Activated CD4-positive, alpha-beta T cell treated with anti-CD3 and anti-CD28 coated beads, Interleukin-2, Interleukin-6, amounts not matched to agents 100 ng/mL and 50 ng/mL, durations not matched to agents 16 hours and 8 hours (primary cell): ENCODE data around the gene COPG1.
A peak's percentile ranks its signal among the peaks of the same experiment; 100 is the strongest.

ENCODE experiments used
- DNase-seq: peaks from one replicate; pipeline ENCODE4 v3.0.0-alpha.2; 2020

The COPG1 gene

DNA sequence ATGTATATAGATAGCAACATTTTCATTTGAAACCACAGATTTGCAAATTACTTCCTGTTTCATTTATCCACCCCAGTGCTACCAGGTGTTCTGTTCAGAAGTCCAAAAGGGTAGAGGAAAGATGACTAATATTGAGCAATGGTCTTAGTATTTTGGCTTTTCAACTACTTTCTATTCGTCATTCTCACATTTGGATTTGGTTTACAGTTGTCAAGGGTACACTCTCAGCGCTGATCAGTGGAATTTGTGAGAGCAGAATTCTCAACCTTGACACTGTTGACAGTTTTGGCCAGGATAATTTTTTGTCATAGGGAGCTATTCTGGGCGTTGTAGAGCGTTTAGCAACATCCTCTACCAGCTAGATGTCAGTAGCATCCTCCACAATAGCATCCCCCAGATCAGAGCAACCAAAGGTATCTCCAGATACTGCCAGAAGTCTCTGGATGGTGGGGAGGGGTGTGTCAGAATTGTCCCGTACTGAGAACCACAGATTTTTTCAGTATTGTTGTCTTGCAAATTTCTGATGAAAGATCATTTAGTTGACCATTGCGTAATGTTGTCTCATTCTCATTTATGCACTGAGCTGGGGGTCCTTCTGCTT lies 33.4 kb downstream of the COPG1 start:
- peak; percentile 70 for DNase-seq

DNA sequence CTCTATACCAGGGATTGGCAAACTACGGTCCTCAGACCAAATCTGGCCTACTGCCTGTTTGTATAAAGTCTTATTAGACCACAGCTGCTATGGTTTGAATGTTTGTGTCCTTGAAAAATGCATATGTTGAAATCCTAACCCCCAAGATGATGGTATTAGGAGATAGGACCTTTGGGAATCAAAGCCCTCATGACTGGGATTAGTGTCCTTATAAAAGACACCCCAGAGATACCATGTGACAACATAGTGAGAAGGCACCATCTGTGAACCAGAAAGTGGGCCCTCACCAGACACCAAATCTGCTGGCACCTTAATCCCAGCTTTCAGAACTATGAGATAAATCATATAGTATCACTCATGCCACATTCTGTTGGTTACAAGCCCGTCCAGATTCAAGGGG lies 36.7 kb downstream of the COPG1 start:
- DNase-seq, result no peak

DNA sequence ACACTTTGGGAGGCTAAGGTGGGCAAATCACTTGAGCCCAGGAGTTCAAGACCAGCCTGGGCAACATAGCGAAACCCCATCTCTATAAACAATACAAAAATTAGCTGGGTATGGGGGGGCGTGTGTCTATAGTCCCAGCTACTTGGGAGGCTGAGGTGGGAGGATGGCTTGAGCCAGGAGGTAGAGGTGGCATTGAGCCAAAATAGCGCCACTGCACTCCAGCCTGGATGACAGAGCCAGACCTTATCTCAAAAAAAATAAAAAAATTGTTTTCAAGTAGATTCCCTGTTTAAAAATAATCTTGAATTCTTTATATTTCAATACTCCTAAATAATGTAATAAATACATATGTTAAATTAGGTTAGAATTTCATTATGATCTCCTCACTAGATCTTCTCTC lies 39.0 kb downstream of the COPG1 start:
- no peak for DNase-seq

DNA sequence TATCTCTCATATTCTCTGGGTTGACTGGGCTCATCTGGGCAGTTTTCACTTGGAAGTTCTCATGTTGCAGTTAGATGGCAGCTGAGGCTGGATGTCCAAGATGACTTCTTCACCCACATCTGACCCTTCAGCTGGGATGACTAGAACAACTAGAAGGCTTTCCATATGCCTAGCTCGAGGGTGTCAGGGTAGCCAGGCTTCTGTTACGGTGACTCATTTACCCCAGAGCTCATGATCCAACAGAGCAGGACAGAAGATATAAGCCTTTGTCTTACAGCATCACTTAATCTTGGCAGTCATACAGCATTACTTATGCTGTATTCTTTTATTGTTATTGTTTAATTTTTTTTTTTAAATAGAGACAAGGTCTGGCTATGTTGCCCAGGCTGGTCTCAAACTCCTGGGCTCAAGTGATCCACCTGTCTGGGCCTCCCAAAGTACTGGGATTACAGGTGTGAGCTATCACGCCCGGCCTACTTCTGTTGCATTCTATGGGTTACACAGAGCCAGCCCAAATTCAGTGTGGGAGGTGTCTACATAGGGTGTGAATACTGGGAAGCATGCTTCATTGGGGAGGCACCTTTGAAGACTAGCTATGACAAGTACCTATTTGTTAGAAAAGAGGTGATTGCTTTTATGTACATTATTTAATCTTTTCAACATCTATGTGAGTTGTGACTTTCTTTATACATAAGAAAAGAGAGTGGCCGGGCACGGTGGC lies 40.0 kb downstream of the COPG1 start:
- no peak for DNase-seq

DNA sequence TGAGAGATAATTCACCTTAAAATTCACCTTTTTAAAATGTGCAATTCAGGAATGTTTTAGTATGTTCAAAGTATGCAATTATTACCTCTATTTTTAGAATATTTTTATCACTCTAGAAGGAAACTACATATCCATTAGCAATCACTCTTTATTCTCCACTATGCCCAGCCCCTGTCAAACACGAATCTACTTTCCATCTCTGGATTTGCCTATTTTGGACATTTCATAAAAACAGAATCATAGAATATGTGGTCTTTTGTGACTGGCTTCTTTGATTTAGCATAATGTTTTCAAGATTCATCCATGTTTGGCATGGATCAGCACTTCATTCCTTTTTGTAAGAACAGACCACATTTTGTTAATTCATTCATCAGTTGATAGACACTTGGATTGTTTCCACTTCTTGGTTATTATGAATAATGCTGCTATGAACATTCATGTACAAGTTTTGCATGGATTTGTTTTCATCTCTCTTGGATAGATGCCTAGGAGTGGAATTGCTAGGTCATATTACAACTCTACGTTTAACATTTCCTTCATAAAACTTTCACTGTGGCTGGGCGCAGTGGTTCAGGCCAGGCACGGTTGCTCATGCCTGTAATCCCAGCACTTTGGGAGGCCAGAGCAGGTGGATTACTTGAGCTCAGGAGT lies 42.0 kb downstream of the COPG1 start:
- DNase-seq, result no peak

DNA sequence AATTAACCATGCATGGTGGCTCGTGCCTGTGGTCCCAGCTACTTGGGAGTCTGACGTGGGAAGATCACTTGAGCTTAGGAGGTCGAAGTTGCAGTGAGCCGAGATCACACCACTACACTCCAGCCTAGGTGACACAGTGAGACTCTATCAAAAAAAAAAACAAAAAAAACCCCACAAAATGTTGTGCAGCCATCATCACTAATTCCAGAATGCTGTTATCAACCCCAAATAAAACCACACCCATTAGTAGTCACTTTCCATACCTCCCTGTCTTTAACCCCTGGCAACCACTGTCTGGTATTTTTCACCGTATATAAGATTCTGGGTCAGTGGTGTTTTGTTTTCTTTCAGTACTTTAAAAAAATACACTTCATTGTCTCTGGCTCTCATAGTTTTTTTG lies 45.9 kb downstream of the COPG1 start:
- DNase-seq, result no peak

DNA sequence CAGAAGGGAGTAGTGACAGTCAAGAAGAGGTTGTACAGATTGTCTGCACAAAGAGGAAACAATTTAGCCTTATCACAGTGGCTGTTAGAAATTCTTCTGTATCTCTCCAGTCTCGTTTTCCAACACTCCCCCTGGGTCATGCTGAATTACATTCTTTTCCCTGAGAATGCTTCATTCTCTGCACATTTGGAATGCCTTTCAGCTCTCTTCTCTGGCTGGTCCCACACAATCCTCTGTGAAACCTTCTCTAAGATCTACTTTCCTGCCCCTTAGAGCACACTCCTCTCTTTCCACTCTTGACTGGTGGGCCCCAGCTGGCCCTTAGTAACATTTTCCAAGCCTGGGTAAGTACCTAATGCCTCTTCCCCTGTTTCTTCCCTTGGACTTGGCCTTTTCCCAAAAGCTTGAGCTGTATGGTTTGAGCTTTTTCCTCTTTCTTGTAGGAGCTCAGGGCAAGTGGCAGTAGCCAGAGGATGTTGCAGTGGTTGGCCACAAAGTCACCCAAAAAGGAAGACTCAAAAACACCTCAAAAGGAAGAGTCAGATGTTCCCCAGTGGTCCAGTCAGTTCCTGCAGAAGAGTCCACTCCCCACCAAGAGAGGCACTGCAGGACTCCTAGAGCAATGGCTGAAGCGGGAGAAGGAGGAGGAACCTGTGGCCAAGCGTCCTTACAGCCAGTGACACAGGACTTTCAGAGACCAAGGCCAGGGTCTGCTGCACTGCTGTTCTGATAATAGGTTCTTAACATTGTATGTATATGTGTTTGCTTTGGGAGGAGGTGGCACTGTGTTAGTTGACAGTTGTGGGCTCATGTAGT lies 54.9 kb downstream of the COPG1 start:
- DNase-seq, result no peak

DNA sequence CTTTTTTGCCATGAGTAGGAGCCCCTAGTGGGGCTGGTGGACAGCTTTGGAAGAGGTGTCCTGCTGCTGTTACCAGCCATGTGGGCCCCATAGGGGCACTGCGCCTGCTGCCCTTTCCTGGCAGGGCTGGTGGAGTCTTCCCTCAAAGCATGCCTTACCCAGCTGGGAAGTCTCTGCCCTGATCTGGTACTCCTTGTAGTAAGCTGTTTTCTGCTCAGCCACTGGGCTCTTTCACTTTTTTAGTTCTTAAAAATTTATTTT lies 55.5 kb downstream of the COPG1 start:
- DNase-seq, result no peak

DNA sequence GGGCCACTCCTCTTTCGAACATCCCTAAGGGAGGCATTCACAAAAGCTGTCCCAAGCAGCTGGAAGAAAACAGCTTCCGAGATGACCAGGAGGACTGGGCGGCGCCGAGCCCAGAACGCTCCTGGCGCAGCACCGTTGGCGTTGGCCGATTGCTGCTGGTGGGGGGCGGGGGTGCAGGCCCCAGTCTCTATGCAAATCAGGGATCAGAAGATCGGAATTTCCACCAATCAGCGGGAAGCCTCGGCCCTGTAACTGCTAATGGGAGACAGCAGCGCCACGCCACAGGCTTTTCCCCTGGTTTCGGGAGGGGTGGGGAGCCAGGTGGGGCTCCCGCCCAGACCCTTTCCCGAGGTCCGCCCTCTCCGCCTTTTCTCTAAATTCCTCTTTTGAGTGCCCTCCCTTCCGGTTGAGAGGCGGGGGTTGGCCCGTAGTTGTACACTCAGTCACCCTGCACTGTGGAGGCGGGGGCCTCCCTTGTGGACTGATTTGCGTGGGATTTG lies 56.2 kb downstream of the COPG1 start:
- peak; percentile 27 for DNase-seq

DNA sequence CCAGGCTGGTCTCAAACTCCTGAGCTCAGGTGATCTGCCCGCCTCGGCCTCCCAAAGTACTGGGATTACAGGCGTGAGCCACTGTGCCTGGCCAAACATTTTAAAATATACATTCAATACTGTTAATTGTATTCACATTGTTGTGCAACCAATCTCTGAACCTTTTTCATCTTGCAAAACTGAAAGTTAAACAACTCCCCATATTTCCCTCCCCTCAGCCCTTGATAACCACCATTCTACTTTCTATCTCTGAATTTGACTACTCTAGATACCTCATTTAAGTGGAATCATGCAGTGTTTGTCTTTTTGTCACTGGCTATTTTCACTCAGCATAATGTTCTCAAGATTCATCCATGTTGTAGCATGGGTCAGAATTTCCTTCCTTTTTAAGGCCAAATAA lies 59.2 kb downstream of the COPG1 start:
- peak; percentile 34 for DNase-seq

DNA sequence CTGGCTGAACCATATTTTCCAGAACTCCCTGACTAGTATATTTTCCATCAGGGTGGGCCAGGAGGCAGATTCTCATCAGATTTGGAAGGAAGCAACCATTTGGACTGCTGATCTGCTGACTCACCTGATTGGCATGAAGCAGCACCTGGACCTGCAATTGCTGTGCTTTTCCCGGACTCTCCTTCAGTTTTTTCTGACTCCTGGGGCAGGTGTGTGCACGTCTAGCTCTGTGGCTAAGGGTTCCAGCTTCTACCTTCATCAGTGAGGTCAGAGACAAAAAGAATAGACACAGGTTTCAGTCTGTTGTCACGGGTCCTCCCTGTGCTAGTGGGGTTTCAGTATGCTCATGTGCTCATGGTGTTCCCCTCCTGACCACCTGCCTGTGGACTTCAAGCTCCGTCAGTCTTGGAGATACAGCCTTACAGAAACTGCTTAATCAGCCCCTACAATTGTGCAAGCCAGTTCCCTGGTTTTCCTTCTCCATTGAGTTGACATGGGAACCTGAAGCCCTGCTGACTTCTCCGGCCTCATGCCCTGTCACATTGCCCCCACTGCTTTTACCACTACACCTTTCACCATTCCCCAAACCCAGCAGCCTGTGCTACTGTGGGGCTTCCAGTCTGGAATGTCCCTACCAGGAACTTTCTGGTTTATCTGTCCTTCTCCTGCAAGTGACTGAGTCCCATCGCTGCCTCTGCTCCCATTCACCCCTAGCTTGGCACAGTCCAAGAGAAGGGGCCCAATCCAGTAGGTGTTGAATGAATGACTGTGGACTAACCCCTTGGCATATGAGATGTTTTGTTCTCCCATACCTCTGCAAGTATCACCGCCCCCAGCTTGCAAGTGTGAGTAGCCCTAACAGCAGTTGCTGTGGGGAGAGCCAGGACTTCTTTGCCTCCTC lies 61.0 kb downstream of the COPG1 start:
- DNase-seq, result no peak

DNA sequence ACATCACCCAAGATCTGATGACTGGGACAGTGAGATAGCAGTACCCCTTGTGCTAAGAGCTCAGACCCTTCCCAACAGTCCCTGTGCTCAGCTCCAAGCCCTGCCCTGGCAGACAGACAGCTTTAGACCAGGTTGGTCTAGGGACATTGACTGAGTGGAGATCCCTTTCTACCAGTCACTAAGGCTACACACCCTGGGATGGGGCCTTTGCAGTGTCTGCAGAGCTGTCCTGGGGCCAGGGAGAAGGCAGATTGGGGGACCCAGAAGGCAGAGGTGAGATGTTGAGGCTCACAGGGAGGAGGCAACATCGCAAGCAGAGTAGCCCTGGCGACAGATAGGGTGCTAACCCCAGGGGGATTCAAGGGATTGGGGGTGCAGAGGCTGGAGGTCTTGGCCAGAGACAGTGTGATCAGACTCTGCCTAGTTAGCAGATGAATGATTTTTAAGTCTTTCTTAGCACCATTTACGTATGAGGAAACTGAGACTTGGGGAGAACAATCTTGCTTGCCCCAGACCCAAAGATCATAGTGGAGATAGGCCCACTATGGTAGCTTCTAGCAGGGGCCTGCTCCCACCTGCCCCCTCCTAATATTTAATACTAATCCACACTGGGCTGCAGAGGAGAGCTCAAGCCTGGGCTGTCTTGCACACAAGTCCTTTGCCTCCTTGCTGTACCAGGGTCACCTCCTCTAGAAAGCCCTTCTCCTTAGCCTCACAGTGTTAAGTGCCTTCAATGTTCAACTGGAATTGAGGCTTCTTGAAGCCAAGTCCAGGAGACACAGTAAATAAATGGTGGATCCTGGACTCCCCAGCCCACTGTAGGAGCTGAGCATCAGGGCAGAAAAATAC lies 61.9 kb downstream of the COPG1 start:
- DNase-seq, result no peak

DNA sequence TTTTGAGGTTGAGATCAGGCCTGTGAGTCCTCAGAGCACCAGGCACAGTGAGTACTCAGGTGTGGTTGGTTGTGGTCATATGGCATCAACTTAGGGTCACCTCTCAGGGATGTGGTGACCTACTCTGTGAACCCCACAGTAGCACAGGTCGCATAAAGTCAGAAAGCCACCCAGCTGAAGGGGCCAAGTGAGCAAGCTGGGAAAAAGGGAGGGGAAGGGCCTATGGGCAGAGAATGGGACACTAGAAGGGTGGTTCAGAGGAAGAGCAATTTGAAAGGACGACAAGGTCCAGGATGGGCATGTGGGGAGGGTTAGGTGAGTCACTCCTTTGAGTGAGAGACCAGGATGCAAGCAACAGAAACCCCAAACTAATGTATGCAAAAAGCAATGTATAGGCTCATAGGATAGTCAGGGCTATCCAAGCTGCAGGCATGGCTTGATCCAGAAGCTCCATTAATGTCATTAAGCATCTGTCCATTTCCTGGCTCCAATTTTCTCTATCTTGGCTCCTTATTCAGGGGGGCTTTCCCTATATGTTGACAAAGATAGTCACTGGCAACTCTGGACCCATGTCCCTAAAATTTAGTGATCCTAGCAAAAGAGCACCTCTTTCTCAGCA lies 62.7 kb downstream of the COPG1 start:
- DNase-seq, result no peak

DNA sequence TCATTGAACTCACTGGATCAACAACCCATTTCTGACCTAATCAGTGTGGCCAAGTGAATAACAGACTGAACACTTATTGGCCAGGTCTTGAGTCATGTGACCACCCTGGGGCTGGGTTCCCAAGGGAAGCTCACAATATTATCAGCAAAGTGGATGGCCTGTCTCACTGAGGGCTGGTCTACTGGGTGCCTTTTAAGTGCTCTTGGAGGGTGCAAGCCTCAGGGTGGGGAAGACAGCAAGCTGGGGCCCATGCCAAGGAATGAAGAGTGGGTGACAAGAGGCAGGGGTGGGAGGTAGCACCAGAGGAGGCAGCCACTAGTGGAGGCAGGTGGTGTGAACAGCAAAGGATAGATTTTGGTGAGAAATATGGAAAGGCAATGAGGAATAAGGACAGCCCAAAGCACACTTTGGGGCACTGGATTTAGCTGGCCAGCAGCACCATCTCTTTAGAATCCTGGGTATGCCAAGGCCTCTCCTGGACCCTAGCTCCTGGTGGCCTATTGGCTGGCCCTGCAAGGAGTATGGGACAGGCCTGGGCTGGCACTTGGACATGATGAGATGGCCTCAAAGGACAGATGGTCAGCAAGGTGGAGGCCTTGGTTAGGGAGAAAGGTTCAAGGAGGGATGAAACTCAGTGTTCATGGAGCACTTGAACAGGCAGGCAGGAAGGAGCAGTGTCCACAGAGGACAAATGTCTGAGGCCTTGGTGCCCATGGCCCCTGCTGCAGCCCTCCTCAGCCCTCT lies 63.4 kb downstream of the COPG1 start:
- no peak for DNase-seq

DNA sequence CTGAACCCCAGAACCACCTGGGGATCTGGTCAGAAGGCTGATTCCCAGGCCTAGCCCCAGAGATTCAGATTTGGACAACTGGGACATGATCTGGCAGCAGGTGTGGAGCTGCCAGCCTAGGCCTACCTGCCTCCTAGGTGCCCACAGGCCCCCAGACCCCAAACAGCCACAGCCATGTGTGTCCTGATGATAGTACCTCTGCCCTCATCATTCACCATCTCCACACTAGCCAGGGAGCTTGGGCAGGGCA lies 63.9 kb downstream of the COPG1 start:
- DNase-seq, result no peak

DNA sequence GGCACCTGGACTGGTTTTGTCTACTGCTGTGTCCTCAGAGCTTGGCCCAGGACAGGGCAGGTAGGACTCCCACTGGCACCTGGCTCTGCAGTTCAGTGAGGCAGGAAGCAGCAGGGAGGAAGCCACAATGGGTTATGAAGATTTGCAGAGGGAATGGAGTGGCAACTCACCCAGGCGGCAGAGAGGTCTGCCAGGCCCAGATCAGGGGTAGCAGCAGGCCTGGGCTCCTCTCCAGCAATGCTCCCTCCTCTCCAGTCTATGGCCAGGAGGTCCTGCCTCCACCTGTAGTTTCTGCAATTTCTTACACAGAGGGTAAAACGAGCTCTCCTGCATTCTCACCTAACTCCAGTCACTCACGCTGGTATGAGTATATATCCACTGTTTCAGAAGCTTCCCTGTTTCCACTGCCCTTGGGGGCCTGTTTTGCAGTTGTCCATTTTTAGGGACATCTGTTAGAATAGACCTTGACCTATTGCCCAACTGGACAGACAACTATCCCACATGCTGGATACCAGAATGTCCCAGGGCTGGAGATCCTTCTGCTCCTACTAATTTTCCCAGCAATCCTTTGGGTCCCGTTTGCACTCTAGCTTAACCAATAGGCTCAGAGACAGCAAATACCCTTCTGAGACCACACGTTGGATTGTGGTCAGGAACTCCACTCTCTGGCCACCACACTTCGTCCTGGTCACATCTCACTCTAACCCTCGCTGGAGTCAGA lies 64.4 kb downstream of the COPG1 start:
- DNase-seq, result no peak

DNA sequence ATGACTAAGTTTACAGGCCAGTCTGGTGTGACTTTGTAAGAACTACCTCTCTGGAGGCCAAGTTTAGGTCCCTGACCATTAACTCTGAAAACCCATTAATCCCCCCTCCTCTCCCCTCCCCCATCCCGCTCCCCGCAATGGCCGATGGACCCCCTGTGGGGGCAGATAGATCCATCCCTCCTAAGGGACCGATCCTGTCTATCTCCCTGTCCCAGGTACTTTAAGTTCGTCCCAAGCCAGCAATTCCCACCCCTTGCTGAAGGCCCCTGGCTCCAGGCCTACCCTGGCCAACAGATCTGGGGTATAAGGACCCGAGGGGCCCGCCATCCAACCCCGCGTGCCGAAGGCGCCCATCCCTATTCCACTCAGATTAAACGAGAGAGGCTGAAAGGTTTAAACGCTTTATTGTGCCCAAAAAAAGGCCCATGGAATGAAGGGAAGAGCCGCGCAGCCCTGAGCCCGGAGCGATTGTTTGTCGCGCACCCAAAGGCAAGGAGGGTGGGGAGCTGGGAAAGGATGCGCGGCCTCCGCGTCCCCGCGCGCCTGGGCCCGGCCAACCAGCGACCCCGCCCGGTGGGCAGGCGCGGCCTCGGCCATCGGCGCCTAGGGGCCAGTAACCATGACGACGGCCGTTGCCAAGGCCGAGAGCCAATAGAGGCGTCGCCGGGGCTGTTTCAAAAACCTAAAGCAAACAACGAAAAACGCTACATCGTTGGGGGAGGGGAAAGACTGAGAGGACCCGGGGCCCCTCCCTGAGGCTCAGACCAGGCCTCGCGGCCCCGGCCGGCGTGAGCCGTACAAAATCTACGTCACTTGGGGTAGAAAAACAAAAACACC lies 65.2 kb downstream of the COPG1 start:
- peak; percentile 81 for DNase-seq

DNA sequence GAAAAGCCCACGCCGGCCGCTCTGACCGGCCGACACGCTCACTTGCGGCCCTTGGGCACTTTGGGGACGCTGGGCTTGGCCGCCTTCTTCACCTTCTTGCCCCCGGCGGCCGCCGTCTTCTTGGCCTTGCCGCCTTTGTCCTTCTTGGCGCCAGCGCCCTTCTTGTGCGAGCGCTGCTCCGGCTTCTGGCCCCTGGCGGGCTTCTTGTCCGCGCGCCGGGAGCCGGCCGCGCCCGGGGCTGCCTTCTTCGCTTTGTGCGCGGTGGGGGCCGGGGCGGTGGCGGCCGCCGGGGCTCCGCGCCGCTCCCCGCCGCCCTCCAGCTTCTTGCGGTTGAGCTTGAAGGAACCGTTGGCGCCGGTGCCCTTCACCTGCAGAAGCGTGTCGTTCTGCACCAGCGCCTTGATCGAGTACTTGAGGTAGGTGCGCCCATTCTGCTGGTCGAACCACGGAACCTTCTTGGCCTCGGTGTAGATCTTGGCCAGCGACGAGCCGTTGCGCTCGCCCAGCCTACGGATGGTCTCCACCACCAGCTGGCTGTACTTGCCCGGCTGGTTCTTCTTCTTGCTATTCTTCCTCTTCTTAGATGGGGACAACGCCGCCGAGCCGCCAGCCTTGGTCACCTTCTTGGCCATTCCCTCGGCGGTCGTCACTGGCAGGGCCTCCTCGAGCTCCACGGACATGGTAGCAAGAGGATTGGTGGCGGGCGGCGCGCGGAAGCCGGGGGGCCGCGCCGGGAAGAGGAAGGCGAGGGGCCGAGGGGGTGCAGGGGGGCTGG lies 66.0 kb downstream of the COPG1 start:
- peak; percentile 43 for DNase-seq

DNA sequence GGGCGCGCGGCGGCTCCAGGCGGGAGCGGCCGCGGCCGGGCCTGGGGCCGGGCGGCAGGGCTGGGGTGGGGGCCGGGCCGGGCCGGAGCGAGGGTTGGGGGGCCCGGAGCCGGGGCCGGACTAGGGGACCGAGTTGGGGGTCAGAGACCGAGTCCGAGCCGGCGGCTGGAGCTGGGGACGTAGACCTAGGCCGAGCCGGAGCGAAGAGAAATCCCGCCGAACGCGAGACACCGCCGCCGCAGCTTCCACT lies 66.5 kb downstream of the COPG1 start:
- no peak for DNase-seq
